MM.1S (cell line): Measurements from ENCODE around the gene PIAS2.

ENCODE experiments used
- EZH2 ChIP-seq: fragments of 300-600 bp; sonication (generic); optimal IDR thresholded peaks from 2 replicates; pipeline ENCODE3; 2017; ENCODE audit warnings: low read depth, mild to moderate bottlenecking, antibody characterized with exemption, low read length, mixed read lengths
- EZH2phosphoT487 ChIP-seq: fragments of 300-600 bp; sonication (generic); IDR thresholded peaks from 2 replicates; pipeline ENCODE4 v1.6.1; 2018; ENCODE audit warnings: antibody characterized with exemption, low read length
- TF ChIP-seq, protein P1 (sequence below): fragments of 300-600 bp; sonication (generic); IDR thresholded peaks from 2 replicates; pipeline ENCODE4 v1.5.1; 2016; ENCODE audit warnings: antibody characterized with exemption, low read length, mixed read lengths

DNA sequence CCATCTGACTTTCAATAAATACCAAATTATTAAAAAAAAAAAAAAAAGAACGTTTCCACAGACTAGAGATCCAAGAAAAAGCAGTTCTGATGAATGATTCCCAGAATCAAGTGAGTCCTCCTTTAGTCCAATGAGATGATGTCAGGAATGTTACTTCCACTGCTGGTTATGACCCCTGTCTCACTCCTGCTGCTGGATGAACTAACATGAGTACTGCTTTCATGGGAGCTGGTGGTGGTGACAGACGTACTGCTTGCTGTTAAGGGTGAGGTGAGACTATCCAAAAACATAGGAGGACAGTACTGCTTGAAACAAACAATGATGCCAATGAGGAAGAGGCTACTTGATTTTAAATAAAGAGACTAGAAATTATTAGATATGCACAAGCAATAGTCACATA is 105.0 kb downstream of the PIAS2 start:
- TF ChIP-seq, protein P1, sequence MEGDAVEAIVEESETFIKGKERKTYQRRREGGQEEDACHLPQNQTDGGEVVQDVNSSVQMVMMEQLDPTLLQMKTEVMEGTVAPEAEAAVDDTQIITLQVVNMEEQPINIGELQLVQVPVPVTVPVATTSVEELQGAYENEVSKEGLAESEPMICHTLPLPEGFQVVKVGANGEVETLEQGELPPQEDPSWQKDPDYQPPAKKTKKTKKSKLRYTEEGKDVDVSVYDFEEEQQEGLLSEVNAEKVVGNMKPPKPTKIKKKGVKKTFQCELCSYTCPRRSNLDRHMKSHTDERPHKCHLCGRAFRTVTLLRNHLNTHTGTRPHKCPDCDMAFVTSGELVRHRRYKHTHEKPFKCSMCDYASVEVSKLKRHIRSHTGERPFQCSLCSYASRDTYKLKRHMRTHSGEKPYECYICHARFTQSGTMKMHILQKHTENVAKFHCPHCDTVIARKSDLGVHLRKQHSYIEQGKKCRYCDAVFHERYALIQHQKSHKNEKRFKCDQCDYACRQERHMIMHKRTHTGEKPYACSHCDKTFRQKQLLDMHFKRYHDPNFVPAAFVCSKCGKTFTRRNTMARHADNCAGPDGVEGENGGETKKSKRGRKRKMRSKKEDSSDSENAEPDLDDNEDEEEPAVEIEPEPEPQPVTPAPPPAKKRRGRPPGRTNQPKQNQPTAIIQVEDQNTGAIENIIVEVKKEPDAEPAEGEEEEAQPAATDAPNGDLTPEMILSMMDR, result no peak
- no peak for TF ChIP-seq EZH2
- TF ChIP-seq EZH2phosphoT487, result no peak
